A549 (cell line): ENCODE data around the gene NKAIN2.

ENCODE experiments used
- HDAC2 ChIP-seq: fragments of 200-600 bp; sonication (generic); IDR thresholded peaks from 2 replicates; pipeline ENCODE4 v1.6.1; 2016
- MAZ ChIP-seq: fragments of 150-350 bp; IDR thresholded peaks from 2 replicates; pipeline ENCODE4 v1.6.1; 2014; ENCODE audit warnings: antibody characterized with exemption, low read depth, low read length, borderline replicate concordance
- POLR2A ChIP-seq: IDR thresholded peaks from 2 replicates; pipeline ENCODE4 v1.6.1; 2012; ENCODE audit warnings: mild to moderate bottlenecking, low read length
- TP53 ChIP-seq: fragments of 250-450 bp; sonication (Bioruptor Pico); IDR thresholded peaks from 2 replicates; pipeline ENCODE4 v1.5.0; 2021; ENCODE audit warnings: mild to moderate bottlenecking, moderate library complexity
- TF ChIP-seq, protein P1 (sequence below): fragments of >200 bp; sonication (Bioruptor Twin); formaldehyde crosslinking; IDR thresholded peaks from 3 replicates; pipeline ENCODE4 v1.5.1; 2016

DNA sequence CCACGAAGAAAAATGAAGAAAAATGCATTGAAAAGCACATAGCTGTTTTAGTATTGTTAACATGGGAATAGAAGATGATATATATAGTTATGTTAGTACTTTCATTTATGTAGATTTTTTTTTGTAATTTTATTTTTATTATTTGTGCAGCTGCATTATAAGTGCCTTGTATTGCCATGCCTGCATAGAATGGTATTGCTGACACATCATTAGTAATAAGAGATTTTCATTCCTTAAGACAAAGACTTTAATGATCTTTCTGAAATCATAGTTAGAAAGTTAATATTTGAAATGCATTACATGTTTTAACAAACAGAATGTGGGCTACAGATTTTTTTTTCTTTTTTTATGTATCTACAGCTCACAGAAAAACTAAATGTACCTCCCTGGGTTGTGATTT lies 506.5 kb downstream of the NKAIN2 start:
- no peak for TF ChIP-seq MAZ
- TF ChIP-seq HDAC2, result no peak
- TF ChIP-seq, protein P1, sequence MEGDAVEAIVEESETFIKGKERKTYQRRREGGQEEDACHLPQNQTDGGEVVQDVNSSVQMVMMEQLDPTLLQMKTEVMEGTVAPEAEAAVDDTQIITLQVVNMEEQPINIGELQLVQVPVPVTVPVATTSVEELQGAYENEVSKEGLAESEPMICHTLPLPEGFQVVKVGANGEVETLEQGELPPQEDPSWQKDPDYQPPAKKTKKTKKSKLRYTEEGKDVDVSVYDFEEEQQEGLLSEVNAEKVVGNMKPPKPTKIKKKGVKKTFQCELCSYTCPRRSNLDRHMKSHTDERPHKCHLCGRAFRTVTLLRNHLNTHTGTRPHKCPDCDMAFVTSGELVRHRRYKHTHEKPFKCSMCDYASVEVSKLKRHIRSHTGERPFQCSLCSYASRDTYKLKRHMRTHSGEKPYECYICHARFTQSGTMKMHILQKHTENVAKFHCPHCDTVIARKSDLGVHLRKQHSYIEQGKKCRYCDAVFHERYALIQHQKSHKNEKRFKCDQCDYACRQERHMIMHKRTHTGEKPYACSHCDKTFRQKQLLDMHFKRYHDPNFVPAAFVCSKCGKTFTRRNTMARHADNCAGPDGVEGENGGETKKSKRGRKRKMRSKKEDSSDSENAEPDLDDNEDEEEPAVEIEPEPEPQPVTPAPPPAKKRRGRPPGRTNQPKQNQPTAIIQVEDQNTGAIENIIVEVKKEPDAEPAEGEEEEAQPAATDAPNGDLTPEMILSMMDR, result no peak
- TF ChIP-seq POLR2A, result no peak
- no peak for TF ChIP-seq TP53 (CRISPR knock-in tag)
